Measurements from ENCODE around the gene COL11A2. TPM values are rescaled to one million over a fixed set of nuclear protein-coding genes. Genes with fewer than 3 reads are reported as not detected.

Gene COL11A2
- total RNA-seq, 2 donors from 2014 or later = 0.78 to 2.3 TPM

DNA sequence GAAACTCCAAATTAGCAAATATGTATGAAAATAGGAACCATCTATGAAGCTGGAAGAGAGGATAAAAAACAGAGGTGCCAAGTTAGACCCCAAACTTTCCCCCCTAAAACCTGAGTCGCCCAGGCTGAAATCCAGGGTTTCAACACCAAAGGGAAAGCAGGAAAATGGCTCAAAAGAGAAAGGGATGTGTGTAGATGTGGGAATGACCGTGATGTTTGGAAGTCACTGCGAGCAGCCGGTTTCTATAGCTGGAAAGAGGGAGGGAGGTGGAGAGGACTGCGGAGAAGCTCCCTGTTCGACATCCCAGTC, 20.5 kb upstream of the COL11A2 start:
- intact Hi-C loops (cut with DNase I) = no loop called here
- no peaks in the 10 kb centered on the region for H3K27me3 ChIP-seq

DNA sequence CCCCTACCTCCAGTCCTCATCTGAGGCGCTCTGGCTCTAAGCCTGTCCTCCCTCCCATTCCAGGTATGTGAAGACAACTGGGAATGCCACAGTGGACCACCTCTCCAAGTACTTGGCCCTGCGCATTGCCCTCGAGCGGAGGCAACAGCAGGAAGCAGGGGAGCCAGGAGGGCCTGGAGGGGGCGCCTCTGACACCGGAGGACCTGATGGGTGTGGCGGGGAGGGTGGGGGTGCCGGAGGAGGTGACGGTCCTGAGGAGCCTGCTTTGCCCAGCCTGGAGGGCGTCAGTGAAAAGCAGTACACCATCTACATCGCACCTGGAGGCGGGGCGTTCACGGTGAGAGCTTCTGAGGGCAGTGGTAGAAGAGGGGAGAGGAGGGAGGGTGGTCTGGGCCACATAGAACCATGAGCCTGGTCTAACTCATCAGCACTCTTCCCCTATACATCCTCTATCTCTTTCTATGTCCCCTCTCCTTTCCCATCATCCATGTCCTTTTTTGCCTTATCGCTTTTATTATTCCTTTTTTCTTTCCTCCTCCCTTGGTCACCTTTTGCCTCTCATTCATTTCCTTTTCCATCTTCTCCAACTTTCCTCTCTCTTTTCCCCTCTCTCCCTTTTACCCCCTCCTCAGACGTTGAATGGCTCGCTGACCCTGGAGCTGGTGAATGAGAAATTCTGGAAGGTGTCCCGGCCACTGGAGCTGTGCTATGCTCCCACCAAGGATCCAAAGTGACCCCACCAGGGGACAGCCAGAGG, 19.6 kb upstream of the COL11A2 start:
- H3K27ac ChIP-seq = no peak overlapping the region
- no peaks in the 10 kb centered on the region for H3K27me3 ChIP-seq
- H3K4me1 ChIP-seq = peaks cover 41% of the 10 kb centered on the region
- no peak overlapping the region for H3K4me3 ChIP-seq
- H3K36me3 ChIP-seq (replicated peaks in 1 of 2; ENCODE audit: insufficient read depth in 1 of 2, low read depth in 2 of 2) = no peaks in the 10 kb centered on the region
- TF ChIP-seq POLR2A (IDR thresholded peaks at IDR 0.05) = no peak
- TF ChIP-seq, protein P1, sequence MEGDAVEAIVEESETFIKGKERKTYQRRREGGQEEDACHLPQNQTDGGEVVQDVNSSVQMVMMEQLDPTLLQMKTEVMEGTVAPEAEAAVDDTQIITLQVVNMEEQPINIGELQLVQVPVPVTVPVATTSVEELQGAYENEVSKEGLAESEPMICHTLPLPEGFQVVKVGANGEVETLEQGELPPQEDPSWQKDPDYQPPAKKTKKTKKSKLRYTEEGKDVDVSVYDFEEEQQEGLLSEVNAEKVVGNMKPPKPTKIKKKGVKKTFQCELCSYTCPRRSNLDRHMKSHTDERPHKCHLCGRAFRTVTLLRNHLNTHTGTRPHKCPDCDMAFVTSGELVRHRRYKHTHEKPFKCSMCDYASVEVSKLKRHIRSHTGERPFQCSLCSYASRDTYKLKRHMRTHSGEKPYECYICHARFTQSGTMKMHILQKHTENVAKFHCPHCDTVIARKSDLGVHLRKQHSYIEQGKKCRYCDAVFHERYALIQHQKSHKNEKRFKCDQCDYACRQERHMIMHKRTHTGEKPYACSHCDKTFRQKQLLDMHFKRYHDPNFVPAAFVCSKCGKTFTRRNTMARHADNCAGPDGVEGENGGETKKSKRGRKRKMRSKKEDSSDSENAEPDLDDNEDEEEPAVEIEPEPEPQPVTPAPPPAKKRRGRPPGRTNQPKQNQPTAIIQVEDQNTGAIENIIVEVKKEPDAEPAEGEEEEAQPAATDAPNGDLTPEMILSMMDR (IDR thresholded peaks at IDR 0.05) = no peak
- ATAC-seq (no peak), DNase-seq (no peak)
- intact Hi-C loops (cut with DNase I) = no loop called here
- H3K9me3 ChIP-seq = no peaks in the 10 kb centered on the region
- WGBS, 2 donors = 85 to 87% methylated on average over 9 to 18 of the region's 18 CpGs

More for the DNA sequence above, 20.5 kb upstream of the COL11A2 start:
- 3 to 6% methylated on average over 6 of the region's 6 CpGs for WGBS, 2 donors
- DNase-seq = no peak
- Histone ChIP-seq H3K27ac (no peak overlapping the region), H3K9me3 (no peaks in the 10 kb centered on the region), H3K4me3 (no peak overlapping the region), H3K36me3 (replicated peaks in 1 of 2; ENCODE audit: insufficient read depth in 1 of 2, low read depth in 2 of 2) (no peaks in the 10 kb centered on the region), H3K4me1 (peaks cover 31% of the 10 kb centered on the region)
- no peak for TF ChIP-seq POLR2A (IDR thresholded peaks at IDR 0.05)
- TF ChIP-seq, protein P1 (IDR thresholded peaks at IDR 0.05) = no peak
- no peak for ATAC-seq

DNA sequence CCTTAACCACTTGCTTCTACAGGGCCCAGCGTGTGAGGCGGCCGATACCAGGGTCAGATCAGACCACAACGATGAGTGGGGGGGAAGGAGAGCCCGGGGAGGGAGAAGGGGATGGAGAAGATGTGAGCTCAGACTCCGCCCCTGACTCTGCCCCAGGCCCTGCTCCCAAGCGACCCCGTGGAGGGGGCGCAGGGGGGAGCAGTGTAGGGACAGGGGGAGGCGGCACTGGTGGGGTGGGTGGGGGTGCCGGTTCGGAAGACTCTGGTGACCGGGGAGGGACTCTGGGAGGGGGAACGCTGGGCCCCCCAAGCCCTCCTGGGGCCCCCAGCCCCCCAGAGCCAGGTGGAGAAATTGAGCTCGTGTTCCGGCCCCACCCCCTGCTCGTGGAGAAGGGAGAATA, 18.9 kb upstream of the COL11A2 start:
- Histone ChIP-seq H3K27me3 (no peaks in the 10 kb centered on the region), H3K9me3 (no peaks in the 10 kb centered on the region), H3K4me3 (no peak overlapping the region), H3K36me3 (replicated peaks in 1 of 2; ENCODE audit: insufficient read depth in 1 of 2, low read depth in 2 of 2) (no peaks in the 10 kb centered on the region), H3K4me1 (peaks cover 48% of the 10 kb centered on the region), H3K27ac (no peak overlapping the region)
- WGBS, 2 donors = 77 to 83% methylated on average over 7 to 17 of the region's 17 CpGs
- intact Hi-C loops (cut with DNase I) = no loop called here
- ATAC-seq (no peak), DNase-seq (no peak)
- TF ChIP-seq, protein P1 (IDR thresholded peaks at IDR 0.05) = no peak
- no peak for TF ChIP-seq POLR2A (IDR thresholded peaks at IDR 0.05)

DNA sequence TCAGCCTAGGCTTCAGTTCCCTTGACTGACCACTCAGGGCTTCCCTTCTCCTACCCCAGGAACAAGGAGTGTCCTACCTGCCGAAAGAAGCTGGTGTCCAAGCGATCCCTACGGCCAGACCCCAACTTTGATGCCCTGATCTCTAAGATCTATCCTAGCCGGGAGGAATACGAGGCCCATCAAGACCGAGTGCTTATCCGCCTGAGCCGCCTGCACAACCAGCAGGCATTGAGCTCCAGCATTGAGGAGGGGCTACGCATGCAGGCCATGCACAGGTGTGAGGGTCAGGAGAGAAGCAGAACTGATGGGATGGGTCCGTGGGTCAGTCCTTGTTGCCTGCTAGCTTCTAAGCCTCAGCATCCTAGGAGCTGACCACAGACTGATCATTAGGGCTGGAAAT, 17.6 kb upstream of the COL11A2 start:
- Histone ChIP-seq H3K27me3 (no peaks in the 10 kb centered on the region), H3K4me1 (peaks cover 61% of the 10 kb centered on the region), H3K36me3 (replicated peaks in 1 of 2; ENCODE audit: insufficient read depth in 1 of 2, low read depth in 2 of 2) (no peaks in the 10 kb centered on the region), H3K9me3 (no peaks in the 10 kb centered on the region), H3K4me3 (no peak overlapping the region), H3K27ac (no peak overlapping the region)
- intact Hi-C loops (cut with DNase I) = no loop called here
- ATAC-seq (no peak), DNase-seq (no peak)
- 88 to 91% methylated on average over 10 of the region's 10 CpGs for WGBS, 2 donors
- TF ChIP-seq, protein P1 (IDR thresholded peaks at IDR 0.05) = no peak
- TF ChIP-seq POLR2A (IDR thresholded peaks at IDR 0.05) = no peak
